Mucosa of stomach (tissue), 1 donor: ENCODE data around the gene GLT1D1.

Experiments used
- H3K27me3 ChIP-seq: one replicate; pipeline ENCODE4 v1.7.0; 2013; ENCODE audit warnings: mild to moderate bottlenecking, low read length; ENCODE audit not compliant: control insufficient read depth, insufficient read depth
- H3K36me3 ChIP-seq: one replicate; pipeline ENCODE4 v1.7.0; 2013; ENCODE audit warnings: low read length; ENCODE audit not compliant: control insufficient read depth, insufficient read depth
- H3K4me1 ChIP-seq: one replicate; pipeline ENCODE4 v1.7.0; 2013; ENCODE audit warnings: mild to moderate bottlenecking, low read length; ENCODE audit not compliant: control insufficient read depth, insufficient read depth
- H3K4me3 ChIP-seq: one replicate; pipeline ENCODE4 v1.7.0; 2013; ENCODE audit warnings: low read length
- H3K9ac ChIP-seq: one replicate; pipeline ENCODE4 v1.7.0; 2013; ENCODE audit warnings: mild to moderate bottlenecking, low read length, moderate library complexity
- H3K9me3 ChIP-seq: one replicate; pipeline ENCODE4 v1.7.0; 2013; ENCODE audit warnings: mild to moderate bottlenecking, low read length, moderate library complexity; ENCODE audit not compliant: control insufficient read depth
- donor health status: Pancreatic carcinoma.

The GLT1D1 gene

GRCh38 chr12:128980623-128981022 is 127.3 kb downstream of the GLT1D1 start:
- H3K4me1 ChIP-seq, result no peaks in the 10 kb centered on the region
- no peaks in the 10 kb centered on the region for H3K9me3 ChIP-seq
- no peak overlapping the region for H3K9ac ChIP-seq
- peaks cover 16% of the 10 kb centered on the region for H3K27me3 ChIP-seq
- H3K36me3 ChIP-seq, result no peaks in the 10 kb centered on the region
- H3K4me3 ChIP-seq, result no peak overlapping the region

GRCh38 chr12:128981971-128982533 is 128.8 kb downstream of the GLT1D1 start:
- Histone ChIP-seq H3K4me3 (no peak overlapping the region), H3K36me3 (no peaks in the 10 kb centered on the region), H3K9me3 (no peaks in the 10 kb centered on the region), H3K27me3 (peaks cover 12% of the 10 kb centered on the region), H3K4me1 (no peaks in the 10 kb centered on the region), H3K9ac (no peak overlapping the region)

GRCh38 chr12:128982933-128983332 is 129.7 kb downstream of the GLT1D1 start:
- H3K36me3 ChIP-seq, result no peaks in the 10 kb centered on the region
- no peak overlapping the region for H3K9ac ChIP-seq
- H3K4me1 ChIP-seq, result no peaks in the 10 kb centered on the region
- no peaks in the 10 kb centered on the region for H3K9me3 ChIP-seq
- peaks cover 12% of the 10 kb centered on the region for H3K27me3 ChIP-seq
- no peak overlapping the region for H3K4me3 ChIP-seq

- Histone ChIP-seq H3K27me3 (peaks cover 9% of the 10 kb centered on the region), H3K4me3 (no peak overlapping the region), H3K4me1 (no peaks in the 10 kb centered on the region), H3K9ac (no peak overlapping the region), H3K9me3 (no peaks in the 10 kb centered on the region), H3K36me3 (no peaks in the 10 kb centered on the region)
These were observed 130.1 kb downstream of the GLT1D1 start for GRCh38 chr12:128983371-128983770.

GRCh38 chr12:128986957-128987356 is 133.7 kb downstream of the GLT1D1 start:
- Histone ChIP-seq H3K9me3 (no peaks in the 10 kb centered on the region), H3K27me3 (no peaks in the 10 kb centered on the region), H3K9ac (no peak overlapping the region), H3K4me1 (no peaks in the 10 kb centered on the region), H3K36me3 (no peaks in the 10 kb centered on the region), H3K4me3 (no peak overlapping the region)

- no peaks in the 10 kb centered on the region for H3K4me1 ChIP-seq
- H3K4me3 ChIP-seq, result no peak overlapping the region
- no peak overlapping the region for H3K9ac ChIP-seq
- H3K36me3 ChIP-seq, result no peaks in the 10 kb centered on the region
- H3K27me3 ChIP-seq, result no peaks in the 10 kb centered on the region
- H3K9me3 ChIP-seq, result no peaks in the 10 kb centered on the region
These were observed 136.0 kb downstream of the GLT1D1 start for GRCh38 chr12:128989287-128989686.

- no peak overlapping the region for H3K4me3 ChIP-seq
- no peak overlapping the region for H3K9ac ChIP-seq
- no peaks in the 10 kb centered on the region for H3K27me3 ChIP-seq
- H3K36me3 ChIP-seq, result no peaks in the 10 kb centered on the region
- H3K9me3 ChIP-seq, result no peaks in the 10 kb centered on the region
- H3K4me1 ChIP-seq, result no peaks in the 10 kb centered on the region
These were observed 138.4 kb downstream of the GLT1D1 start for GRCh38 chr12:128991716-128992115.

- H3K27me3 ChIP-seq, result no peaks in the 10 kb centered on the region
- no peaks in the 10 kb centered on the region for H3K4me1 ChIP-seq
- no peaks in the 10 kb centered on the region for H3K9me3 ChIP-seq
- no peaks in the 10 kb centered on the region for H3K36me3 ChIP-seq
- H3K9ac ChIP-seq, result no peak overlapping the region
- no peak overlapping the region for H3K4me3 ChIP-seq
These were observed 138.8 kb downstream of the GLT1D1 start for GRCh38 chr12:128992116-128992515.

- Histone ChIP-seq H3K4me3 (no peak overlapping the region), H3K9me3 (no peaks in the 10 kb centered on the region), H3K4me1 (no peaks in the 10 kb centered on the region), H3K27me3 (no peaks in the 10 kb centered on the region), H3K9ac (no peak overlapping the region), H3K36me3 (no peaks in the 10 kb centered on the region)
These were observed 139.3 kb downstream of the GLT1D1 start for GRCh38 chr12:128992550-128992949.

GRCh38 chr12:128994856-128995255 is 141.6 kb downstream of the GLT1D1 start:
- Histone ChIP-seq H3K36me3 (no peaks in the 10 kb centered on the region), H3K9ac (no peak overlapping the region), H3K4me3 (no peak overlapping the region), H3K4me1 (no peaks in the 10 kb centered on the region), H3K9me3 (no peaks in the 10 kb centered on the region), H3K27me3 (no peaks in the 10 kb centered on the region)

GRCh38 chr12:128995619-128996018 is 142.3 kb downstream of the GLT1D1 start:
- Histone ChIP-seq H3K9me3 (no peaks in the 10 kb centered on the region), H3K36me3 (no peaks in the 10 kb centered on the region)

GRCh38 chr12:129001826-129002225 is 148.5 kb downstream of the GLT1D1 start:
- no peaks in the 10 kb centered on the region for H3K4me1 ChIP-seq
- no peak overlapping the region for H3K9ac ChIP-seq
- H3K36me3 ChIP-seq, result no peaks in the 10 kb centered on the region
- no peaks in the 10 kb centered on the region for H3K27me3 ChIP-seq
- no peak overlapping the region for H3K4me3 ChIP-seq
- no peaks in the 10 kb centered on the region for H3K9me3 ChIP-seq

More at GRCh38 chr12:128995619-128996018, 142.3 kb downstream of the GLT1D1 start:
- H3K4me3 ChIP-seq, result no peak overlapping the region
- H3K27me3 ChIP-seq, result no peaks in the 10 kb centered on the region
- H3K9ac ChIP-seq, result no peak overlapping the region
- H3K4me1 ChIP-seq, result no peaks in the 10 kb centered on the region

- Histone ChIP-seq H3K36me3 (no peaks in the 10 kb centered on the region), H3K4me1 (no peaks in the 10 kb centered on the region), H3K27me3 (no peaks in the 10 kb centered on the region), H3K9ac (no peak overlapping the region), H3K4me3 (no peak overlapping the region), H3K9me3 (no peaks in the 10 kb centered on the region)
These were observed 149.1 kb downstream of the GLT1D1 start for GRCh38 chr12:129002427-129002826.
